Omental fat pad (tissue), 4 donors: Measurements from ENCODE around the gene NAT14. TPM values are rescaled to one million over a fixed set of nuclear protein-coding genes. Genes with fewer than 3 reads are reported as not detected.

Experiments used
- ATAC-seq: fragments of 150-250 bp; one replicate; pipeline ENCODE4 v1.9.1; 2016; ENCODE audit warnings: mild to moderate bottlenecking, moderate library complexity; ENCODE audit not compliant: low FRiP score
- DNase-seq: peaks from one replicate; pipeline ENCODE4 v3.0.0-alpha.2; 2019; ENCODE audit warnings: low spot score
- CTCF ChIP-seq, 3 donors: fragments of 450-650 bp; IDR thresholded peaks; one replicate each; pipeline ENCODE4 v1.5.1; 2016 to 2017; ENCODE audit warnings: antibody characterized with exemption in 3 of 3, mild to moderate bottlenecking in 3 of 3, moderate library complexity in 2 of 3
- total RNA-seq, 4 donors: library from RNA; depleted of rRNA; stranded (reverse); fragments of >200 nt; gene quantifications; one replicate each; pipeline ENCODE4 v1.1.0, GENCODE V29; 2016

Gene NAT14
- total RNA-seq, 4 donors from 2014 or later: 2.3 to 4.6 (median 2.6) TPM

- no peak for DNase-seq
- no peak for ATAC-seq
- no peak for TF ChIP-seq CTCF (IDR thresholded peaks at IDR 0.05)
Observed at GRCh38 chr19:55471266-55471665, 13.7 kb upstream of the NAT14 start.

DNA sequence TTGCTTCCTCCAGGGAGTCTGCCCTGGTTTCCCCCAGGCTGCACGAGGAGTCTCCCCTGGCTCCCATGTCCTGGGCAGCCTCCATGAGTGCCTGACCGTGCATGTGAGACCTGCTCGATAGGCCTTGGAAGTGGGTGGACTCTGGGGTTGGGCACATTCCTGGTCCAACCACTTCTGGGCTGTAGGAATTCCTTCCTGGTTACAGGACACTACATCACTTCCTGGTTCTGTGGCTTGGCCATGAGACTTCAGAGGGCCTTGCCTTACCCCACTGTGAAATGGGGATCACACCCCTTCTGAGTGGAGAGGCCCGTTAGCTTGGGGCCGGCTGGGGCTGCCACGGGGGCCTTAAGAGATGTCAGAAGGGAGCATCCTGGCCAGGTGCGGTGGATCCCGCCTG, 12.5 kb upstream of the NAT14 start:
- ATAC-seq (no peak), DNase-seq (no peak)
- no peak for TF ChIP-seq CTCF (IDR thresholded peaks at IDR 0.05)

DNA sequence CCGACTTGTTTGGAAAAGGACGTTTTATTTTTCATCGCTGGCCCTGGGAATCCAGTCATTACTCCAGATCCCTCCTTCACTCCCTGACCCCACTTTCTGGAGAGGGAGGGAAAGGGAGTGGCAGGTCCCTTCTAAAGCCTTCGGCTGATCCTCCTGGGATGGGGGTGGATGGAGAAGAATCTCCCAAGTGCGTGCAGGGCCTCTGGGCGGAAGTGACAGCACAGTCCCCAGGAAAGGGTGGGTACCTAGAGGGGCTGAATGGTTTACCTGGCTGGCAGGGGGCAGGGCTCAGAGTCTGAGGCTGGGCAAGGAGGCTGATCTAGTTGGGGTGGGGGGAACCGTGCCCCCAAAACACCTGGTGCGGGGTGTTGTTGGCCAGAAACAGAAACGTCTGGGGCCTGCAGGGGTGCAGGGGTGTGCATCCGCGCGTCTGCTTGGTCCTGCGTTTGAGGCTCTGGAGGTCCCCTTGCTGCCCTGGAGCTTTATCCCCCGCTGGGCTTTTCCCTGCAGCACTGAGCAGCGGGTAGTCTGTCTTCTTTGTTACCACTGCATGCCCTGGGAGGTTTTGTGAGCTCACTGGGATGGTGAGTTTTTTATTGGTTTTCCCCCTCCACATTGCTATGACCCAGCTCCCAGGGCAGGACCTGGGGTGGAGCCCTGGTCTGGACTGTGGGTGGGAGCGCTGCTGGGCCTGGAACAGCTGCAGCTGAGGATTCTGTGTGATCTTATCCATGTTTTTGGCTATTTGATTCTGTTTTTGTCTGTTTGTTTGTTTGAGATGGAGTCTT, 11.6 kb upstream of the NAT14 start:
- ATAC-seq (no peak), DNase-seq (no peak)

GRCh38 chr19:55474269-55475265, 10.4 kb upstream of the NAT14 start:
- no peak for DNase-seq
- ATAC-seq: no peak
- no peak for TF ChIP-seq CTCF (IDR thresholded peaks at IDR 0.05)

More for the DNA sequence above, 11.6 kb upstream of the NAT14 start:
- no peak for TF ChIP-seq CTCF (IDR thresholded peaks at IDR 0.05)

- peak; percentile 89 for DNase-seq
- ATAC-seq: peak; percentile 92
- TF ChIP-seq CTCF (IDR thresholded peaks at IDR 0.05): no peak
Observed at GRCh38 chr19:55476100-55476775, 8.8 kb upstream of the NAT14 start, which contains the start of gene ZNF628. ZNF628 (plus strand) TSS chr19:55476617; CDS start chr19:55479911, 3,294 bp downstream.

- no peak for TF ChIP-seq CTCF (IDR thresholded peaks at IDR 0.05)
- DNase-seq: no peak
- ATAC-seq: no peak
Observed at GRCh38 chr19:55477905-55478304, 7.1 kb upstream of the NAT14 start.
